NCI-H2107 treated with DMSO at 0.1 percent for 48 hours (cell line): ENCODE measurements around the gene POLR3H.

ENCODE experiments used
- DNase-seq: peaks from one replicate; lab custom pipeline; 2025; ENCODE audit not compliant: unreplicated experiment; lab: John Stamatoyannopoulos, UW

POLR3H gene

DNA sequence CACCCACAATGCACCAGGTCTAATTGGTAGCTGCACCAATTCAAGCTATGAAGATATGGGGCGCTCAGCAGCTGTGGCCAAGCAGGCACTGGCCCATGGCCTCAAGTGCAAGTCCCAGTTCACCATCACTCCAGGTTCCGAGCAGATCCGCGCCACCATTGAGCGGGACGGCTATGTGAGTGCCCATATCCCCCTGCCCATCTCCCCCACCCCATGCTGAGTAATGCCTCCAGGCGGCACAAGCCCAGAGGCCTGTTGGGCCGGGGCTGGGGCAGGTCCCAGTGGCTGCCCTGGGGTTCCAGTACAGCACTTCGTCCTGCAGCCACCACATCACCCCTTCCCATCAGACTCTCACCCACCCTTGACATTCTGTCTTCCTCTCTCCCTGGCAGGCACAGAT, 21.5 kb downstream of the POLR3H start:
- DNase-seq: no peak

DNA sequence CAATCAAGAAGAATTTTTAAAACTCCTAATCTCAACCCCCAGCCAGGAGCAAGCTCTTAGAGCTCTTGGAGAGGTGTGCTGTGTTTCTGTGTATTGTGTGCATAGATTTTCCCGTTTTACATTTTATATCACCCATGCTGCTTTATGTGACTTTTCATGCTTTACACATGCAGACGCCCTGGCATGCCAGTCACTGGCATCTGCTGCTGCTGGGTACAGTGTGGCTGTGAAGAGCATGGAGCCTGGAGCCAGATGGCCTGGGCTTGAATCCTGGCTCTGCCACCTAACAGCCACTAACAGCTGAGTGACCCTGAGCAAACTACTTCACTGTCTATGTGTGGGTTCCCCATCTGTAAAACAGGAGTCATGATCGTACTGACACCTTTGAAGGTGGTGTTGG, 23.1 kb downstream of the POLR3H start:
- DNase-seq: no peak

DNA sequence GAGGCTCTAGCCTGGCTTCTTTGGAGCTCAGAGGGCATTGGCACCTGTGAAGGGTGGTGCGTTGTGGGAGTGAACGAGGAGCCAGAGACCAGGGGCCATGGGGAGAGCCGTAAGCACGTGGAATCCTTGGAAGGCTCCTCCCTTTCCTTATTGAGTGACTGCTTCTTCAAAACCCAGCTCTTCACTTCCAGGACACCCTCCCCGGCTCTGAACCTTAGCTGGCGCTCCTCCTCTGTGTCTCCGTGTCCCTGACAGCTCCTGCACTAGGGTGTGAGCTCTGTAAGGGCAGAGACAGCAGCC, 26.3 kb downstream of the POLR3H start:
- no peak for DNase-seq

DNA sequence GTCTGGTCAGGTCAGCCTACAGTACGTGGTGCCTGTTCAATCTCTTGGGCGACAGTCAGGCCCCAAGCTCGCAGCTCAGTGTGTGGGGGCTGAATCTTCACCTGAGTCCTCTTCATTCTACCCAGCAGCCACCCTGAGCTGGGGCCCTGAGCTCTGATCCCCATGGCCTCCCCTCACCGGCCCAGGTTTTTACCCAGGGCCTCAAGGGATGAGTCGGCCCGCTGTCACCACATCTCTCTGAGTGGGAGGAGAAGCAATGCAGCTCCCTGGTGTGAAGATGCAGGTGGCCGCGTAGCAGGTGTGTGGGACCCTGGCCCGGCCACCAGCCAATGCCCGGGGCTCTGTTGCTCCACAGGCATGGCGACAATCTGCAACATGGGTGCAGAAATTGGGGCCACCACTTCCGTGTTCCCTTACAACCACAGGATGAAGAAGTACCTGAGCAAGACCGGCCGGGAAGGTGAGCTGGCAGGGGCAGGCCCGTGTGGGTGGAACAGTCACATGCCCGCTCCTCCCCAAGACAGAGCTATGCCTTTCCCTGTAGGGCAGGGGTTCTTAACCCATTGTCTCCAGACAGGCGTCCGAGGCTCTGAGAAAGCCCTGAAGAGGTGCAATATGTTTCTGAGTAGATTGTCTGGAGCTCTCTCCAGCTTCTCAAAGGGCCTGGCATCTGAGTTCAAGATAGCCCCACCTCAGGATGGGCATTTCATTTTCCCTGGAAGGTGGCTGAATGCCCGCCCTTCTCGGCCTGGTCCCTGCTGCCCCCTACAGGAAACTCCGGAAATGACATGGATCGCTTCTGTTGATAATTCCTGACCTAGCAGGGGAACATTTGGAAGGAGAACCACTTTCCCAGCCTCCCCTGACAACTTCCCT, 26.9 kb downstream of the POLR3H start:
- DNase-seq: peak; percentile 27

DNA sequence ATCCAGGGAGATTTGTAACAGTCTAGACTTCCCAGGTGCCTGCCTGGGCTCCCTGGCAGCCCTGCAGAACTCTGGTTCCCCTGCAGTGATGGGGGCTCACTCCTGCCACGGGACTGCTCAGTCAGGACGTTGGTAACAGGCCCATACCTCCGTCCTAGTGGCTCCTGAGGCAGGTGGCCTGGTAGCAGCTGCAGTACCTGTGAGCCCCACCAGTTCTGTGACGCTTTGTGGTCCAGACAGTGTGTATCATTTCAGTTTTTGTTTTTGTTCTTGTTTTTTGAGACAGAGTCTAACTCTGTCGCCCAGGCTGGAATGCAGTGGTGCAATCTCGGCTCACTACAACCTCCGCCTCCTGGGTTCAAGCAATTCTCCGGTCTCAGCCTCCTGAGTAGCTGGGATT, 27.8 kb downstream of the POLR3H start:
- DNase-seq: no peak

DNA sequence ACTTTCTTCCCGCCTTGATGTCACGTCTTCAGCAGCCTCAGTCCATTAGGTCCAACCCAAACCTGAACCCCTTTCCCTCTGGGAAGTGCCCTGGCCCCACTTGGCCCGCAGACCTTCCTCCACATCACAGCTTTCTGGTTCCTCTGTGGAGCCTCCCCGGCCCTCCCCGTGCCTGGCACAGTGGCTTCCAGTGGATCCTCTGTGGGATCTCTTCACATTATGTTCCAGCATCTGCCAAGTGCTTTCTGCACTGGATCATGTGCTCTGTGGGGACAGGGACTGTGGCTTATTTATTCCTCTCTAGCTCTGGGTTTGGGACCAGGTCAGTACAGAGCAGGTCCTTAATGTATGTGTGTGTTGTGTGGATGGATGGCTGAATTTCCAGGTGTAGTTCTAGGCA, 30.9 kb downstream of the POLR3H start:
- DNase-seq: no peak

DNA sequence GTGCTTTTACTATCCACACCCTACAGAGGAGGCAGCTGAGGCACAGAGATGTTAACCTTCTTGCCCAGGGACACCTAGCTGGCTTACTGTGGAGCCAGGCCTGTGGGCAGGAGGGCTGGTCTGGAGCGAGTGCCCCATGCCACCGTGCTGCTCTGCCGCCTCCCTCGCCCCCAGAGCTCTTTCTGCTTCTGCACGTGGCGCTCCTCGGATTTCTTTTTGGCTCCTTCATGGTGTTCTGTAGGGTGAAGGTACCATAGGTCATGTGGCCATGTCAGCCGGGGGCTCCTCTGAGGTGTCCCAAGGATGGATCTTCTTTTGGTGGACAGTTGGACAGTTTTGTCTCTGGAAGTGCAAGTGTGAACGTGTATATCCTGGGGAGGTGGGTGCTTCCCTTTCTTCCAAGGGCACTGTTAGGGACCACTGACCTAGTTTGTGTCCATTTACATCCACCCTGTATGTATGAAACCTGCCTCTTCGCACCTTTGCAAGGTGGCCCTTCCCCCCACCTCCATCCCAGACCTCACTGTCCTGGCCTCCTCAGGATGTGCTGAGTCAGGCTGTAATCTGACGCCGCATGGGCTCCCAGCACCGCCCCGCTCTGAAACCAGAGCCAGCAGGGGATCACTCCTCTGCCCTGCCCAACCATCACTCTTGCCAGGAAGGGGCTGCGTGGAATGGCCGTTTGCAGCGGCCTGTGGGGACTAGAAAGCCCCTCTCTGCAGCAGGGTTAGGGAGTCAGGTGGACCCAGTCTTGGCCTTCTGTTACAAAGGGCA, 31.7 kb downstream of the POLR3H start:
- DNase-seq: peak; percentile 27

DNA sequence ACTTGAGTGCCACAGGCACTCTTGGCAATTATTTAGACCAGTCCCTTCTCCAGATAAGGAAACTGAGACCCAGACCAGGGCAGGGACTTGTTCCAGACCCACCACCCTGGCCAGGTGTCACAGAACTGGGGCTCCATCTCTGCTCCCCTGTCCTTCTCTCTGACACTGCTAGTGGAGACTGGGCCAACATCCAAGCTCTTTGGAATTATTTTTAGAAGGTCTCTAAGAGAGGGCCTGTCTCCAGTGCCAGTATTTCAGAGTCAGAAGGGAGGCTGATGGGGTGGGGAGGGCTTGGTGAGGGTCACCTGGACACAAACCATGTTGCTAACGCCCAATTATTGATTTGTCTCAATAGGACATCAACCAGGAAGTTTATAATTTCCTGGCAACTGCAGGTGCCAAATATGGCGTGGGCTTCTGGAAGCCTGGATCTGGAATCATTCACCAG, 32.7 kb downstream of the POLR3H start:
- no peak for DNase-seq

DNA sequence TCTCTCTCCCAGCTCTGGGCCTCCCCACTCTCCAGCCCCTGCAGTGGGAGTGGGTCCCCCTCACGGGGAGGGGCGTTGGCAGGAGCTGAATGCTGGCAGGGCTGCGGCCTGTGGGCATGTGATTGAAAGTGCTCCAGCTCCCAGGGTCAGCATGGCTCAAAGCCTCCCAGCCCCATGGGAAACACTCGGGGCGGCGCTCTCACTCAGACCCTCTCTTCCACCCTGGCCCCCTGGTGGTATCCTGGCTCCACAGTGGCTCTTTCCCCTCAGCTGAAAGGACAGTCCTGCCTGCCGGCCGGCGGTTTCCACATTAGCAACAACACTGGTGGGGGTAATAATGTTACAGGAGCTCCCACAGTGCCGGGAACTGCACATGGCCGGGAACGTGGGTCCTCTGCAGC, 35.5 kb downstream of the POLR3H start:
- no peak for DNase-seq

DNA sequence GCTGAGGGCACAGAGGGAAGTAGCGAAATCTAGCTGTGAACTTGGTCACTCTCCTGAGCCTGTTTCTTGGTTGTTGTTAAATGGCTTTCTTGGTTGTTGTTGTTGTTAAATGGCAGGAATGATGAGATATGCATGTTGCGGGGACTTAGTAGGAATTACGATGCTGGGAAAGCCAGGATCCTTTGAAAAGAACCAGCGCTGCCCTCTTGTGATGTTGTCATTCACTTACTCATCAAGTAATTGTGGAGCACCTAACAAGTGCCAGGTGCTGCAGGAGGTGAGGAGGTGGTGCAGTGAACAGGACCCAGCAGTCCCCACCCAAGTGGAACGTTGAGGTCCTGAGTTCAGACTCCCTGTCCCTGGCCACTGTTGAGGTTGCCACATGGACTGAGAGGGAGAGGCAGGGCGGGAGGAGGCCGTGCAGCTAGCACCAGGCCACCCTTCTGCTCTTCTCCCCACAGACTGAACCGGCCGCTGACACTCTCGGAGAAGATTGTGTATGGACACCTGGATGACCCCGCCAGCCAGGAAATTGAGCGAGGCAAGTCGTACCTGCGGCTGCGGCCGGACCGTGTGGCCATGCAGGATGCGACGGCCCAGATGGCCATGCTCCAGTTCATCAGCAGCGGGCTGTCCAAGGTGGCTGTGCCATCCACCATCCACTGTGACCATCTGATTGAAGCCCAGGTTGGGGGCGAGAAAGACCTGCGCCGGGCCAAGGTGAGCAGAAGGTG, 36.8 kb downstream of the POLR3H start:
- DNase-seq: no peak

DNA sequence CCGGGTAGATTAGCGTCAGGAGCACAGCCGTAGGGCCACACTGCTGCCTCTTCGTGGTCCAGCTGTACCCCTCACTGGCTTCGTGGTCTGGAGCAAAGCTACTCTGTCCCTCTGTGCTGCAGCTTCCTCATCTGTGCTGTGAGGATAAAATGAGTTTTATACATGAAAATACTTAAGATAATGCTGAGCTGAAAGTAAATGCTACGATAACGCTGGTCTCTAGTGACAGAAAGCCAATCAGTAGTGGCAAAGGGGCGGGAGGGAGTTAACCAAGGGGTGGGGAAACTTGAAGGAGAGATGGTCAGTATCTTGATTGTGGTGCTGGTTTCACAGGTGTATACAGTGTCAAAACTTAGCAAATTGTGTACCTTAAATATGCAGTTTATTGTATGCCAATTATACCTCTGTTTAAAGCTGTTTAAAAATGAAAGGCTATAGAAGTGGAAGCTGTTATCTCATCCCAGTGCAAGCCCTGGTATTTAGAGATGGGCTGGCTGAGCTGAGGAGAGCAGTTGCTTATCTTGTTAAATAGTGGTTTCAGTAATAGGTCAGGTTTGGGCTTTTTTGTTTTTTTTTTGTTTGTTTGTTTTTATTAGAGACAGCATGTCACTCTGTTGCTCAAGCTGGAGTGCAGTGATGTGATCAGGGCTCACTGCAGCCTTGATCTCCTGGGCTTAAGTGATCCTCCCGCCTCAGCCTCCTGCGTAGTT, 38.6 kb downstream of the POLR3H start:
- DNase-seq: no peak

DNA sequence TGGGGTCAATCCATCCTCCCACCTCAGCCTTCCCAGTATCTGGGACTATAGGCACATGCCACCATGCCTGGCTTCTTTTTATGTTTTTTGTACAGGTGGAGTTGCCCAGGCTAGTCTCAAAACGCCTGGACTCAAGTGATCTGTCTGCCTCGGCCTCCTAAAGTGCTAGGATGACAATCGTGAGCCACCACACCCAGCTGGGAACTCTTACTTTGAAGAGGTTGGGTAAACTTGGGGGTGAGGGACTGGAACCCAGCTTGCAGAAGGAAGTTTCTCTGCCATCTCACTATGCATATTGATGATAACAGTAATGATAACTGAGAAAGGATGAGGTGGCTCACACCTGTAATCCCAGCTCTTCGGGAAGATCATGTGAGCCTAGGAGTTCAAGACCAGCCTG, 39.5 kb downstream of the POLR3H start:
- no peak for DNase-seq

DNA sequence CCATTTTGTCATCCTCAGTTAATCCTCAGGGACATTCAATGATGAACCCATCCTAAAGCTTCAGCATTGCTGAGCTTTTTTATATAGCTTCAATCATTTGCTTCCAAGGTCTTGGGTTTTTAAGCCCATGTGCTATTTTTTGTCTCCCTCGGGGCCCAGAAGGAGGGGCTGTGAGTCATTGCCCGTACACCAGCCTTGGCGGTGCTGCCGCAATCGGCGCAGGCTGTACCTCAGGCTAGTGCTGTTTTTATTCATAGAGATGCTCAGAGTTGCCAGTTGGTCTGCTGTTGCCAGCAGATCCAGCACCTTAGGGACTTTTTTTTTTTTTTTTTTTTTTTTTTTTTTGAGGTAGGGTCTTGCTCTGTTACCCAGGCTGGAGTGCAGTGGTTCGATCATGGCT, 39.9 kb downstream of the POLR3H start:
- DNase-seq: no peak

DNA sequence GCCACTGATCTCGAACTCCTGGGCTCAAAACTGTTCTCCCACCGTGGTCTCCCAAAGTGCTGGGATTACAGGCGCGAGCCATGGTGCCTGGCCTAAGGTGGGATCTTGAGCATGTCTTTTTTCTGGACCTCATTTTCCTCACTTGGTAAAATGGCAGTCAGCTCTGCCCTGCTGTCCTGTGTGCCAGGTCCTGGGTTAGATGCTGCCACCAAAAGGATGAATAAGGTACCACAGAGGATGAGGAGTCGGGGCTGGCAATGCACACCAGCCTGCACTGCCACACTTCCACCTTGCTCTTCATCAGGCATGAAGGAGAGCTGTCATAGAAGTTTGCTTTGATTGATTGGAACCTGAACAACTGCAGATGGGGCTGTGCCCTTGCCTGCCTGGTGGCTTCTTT, 43.1 kb downstream of the POLR3H start:
- DNase-seq: no peak

DNA sequence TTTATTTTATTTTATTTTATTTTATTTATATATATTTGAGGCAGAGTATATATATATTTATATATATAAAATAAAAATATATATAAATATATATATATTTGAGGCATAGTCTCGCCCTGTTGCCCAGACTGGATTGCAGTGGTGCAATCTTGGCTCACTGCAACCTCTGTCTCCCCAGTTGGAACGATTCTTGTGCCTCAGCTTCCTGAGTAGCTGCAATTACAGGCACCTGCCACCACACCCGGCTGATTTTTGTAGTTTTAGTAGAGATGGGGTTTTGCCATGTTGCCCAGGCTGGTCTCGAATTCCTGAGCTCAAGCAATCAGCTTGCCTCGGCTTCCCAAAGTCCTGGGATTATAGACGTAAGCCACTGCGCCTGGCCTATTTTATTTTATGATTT, 44.0 kb downstream of the POLR3H start:
- no peak for DNase-seq

DNA sequence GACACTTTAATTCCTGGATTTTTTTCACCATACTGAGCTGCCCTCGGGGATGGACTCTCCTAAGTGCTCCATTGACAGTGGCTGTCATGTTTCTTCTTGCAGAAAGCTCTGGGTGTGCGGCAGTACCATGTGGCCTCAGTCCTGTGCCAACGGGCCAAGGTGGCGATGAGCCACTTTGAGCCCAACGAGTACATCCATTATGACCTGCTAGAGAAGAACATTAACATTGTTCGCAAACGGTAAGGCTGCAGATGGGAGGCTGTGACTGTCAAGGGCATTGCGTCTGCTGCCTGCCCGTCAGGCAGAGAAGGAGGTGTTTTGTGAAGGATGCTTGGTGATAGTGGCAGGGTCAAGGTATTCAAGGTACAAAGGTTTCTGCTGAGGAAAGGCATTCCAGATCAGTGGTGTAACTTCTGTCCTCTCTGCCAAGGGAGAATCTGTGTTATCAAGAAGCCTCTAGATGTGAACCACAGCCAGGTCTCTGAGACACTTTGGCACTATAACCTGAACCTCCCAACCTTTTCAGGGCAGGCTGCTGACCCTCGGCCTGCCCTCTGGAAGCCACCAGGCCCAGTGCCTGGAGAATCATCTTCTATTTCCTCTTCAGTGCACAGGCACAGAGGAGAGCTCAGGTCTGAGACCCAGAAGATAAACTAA, 44.5 kb downstream of the POLR3H start:
- no peak for DNase-seq

DNA sequence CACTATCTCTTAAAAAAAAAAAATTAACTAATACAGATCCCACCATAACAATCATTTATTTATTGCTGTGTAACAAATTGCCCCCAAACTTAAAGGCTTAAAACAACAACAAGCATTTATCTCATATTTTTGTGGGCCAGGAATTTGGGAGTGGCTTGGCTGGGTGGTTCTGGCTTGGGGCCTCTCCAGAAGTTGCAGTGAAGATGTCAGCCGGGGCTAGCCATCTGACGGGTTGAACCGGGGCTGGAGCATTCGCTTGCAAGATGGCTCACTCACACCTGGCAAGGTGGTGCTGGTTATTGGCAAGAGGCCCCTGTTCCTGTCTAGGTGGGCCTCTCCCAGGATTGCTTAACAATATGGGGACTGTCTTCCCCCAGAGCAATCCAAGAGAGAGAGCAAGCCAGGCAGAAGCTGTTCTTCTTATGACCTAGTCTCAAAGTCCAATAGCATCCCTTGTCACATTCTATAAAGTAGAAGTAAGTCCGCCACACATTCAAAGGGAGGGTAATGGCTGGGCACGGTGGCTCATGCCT, 45.9 kb downstream of the POLR3H start:
- no peak for DNase-seq

DNA sequence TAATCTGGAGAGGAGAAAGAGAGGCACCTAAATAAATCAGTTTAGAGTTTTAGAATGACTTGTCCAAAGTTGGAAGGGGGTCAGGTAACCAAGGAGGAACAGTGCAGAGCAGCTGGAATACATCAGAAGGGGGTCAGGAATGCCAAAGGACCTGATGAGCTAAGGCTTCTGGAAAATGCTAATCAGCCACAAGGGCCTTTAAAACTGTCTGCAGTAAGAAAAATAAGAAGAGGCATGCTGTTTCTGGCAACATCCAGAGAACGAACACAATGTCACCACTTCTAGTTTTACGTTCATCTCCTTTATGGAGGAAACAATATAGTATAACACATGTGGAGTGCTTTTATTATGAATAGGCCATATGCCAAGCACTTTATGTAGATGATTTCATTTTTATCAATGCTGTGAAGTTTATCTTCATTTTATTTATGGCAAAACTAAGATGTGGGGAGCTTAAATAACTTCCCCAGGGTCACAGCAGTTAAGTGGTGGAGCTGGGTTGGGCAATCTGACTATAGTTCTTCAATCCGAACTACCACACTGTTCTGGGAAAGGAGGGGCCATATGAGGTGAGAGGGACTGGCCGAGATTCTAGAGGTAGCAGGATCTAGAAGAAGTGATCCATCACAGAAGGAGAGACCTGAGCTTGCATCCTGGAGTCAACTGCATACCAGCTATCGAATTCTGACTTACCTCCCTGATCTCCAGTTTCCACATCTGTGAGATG, 52.7 kb downstream of the POLR3H start:
- DNase-seq: no peak

DNA sequence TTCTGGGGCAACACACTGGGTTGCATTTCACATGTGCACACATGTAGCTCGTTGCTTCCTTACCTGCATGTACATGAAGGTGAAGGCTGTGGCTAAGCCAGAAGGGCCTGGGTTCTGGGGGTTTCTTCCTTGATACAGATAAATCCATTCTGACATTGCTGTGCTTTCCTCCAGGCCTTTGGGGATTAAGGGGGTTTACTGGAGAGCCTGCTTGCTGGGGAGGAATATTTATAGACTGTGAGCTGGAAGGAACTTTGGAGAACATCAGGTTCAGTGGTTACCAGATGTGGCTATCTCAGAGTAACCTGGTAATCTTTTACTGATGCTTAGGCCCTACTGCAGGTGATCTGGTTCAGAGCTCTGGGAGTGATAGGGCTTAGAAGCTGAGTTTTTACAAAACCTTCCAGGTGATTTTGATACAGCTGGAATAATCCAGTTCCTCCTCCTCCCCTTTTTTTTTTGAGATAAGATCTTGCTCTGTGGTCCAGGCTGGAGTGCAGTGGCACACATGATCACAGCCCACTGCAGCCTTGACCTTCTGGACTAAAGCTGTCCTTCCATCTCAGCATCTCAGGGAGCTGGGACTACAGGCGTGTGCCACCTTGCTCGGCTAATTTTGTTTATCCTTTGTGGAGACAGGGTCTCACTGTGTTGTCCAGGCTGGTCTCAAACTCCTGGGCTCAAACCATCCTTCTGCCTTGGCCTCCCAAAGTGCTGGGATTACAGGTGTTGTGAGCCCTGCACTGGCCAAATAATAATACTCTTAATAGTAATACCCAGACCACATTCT, 55.5 kb downstream of the POLR3H start:
- no peak for DNase-seq
